Endometrial microvascular endothelial cells (primary cell): ENCODE data around the gene NLE1. TPM values are rescaled to one million over a fixed set of nuclear protein-coding genes. Genes with fewer than 3 reads are reported as not detected.
"Not testable (repeated sequence)": the region's sequence is repeated elsewhere in the genome, so short reads cannot be mapped to it uniquely, and the experiment has no call there.

ENCODE experiments used
- in situ Hi-C: cut with HindIII; loops from 2 replicates; pipeline ENCODE4 v1.10.0; 2017; ENCODE audit warnings: low sequenced_read_pairs, low pct_unique_long_range_greater_than_20kb; ENCODE audit errors: inconsistent ontology term
- total RNA-seq: library from RNA; depleted of rRNA; stranded (reverse); fragments of >200 nt; gene quantifications from one replicate; pipeline ENCODE4 v1.2.3, GENCODE V29; 2015; ENCODE audit errors: inconsistent ontology term

NLE1 gene
- total RNA-seq, 1 donor from 2014 or later = 33.5 TPM

DNA sequence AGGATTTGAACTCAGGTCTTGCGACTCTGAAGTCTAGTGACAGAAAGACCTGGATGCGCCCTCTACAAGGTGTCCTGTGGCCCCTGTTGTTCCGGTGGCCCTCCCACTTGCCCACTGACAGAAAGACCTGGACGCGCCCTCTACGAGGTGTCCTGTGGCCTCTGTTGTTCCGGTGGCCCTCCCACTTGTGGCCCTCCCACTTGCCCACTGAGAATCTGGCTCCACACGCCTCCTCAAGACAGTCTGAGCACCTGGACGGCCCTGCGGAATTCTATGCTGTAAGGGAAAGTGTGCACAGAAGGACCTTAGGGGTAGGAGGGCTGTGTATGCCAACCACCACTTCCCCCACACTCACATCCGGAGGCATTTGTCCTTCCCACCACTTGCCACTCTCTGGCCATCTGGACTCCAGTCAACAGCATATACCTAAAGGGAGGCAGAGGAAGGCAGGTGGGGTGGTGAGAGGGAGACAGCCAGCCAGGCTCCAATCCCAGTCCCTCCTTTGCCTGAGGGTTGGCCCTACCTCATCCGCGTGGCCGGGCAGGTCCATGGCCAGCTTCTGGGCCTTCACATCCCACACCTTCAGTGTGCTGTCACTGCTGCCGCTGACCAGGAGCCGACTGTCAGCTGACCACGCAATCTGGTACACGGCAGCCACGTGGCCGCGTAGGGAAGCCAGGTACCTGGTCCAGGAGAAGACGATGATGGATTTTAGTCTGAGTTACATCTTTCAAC is 9.1 kb downstream of the NLE1 start:
- in situ Hi-C loops = loop anchor here (10.0 kb wide), 1 partner anchor 182 kb away; no protein-coding TSS in a partner anchor

DNA sequence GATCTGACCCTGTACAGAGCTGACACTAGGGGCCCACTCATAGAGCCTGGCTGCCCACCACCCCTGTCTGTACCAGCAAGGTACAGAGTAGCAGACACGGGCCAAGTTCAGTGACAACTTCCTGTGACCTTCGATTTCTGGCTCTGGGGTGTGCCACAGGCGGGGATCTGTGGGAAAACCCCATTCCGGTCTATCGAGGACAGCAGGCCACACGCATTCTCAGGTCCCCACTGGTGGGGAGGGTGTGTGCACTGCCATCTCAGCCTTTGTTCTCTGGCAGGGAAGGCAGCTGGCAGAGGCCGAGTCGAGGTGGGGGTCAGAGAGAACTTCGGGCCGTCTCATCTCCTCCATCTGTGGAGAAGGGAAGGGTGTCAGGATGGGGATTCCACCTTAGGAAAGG is 10.0 kb downstream of the NLE1 start:
- in situ Hi-C loops = loop anchor here (10.0 kb wide), 1 partner anchor 183 kb away; no protein-coding TSS in a partner anchor

DNA sequence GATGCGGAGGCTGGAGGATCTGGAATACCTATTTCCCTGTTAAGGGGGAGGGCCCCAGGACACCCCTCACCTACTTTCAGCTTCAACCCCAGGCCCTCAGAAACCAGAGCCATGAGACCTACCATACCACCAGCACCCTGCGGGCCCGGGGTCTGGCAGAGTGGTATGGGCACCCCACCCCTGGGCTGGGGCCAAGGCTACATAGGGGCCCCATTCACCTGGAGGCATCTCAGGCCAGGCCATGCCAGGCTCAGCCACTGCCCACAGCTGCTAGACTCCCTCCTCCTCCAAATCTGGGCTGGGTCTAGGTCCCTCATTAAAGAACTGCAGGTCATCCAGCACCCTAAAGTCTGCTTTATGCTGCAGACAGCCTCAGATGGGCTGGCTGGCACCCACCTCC is 11.7 kb downstream of the NLE1 start:
- in situ Hi-C loops = loop anchor here (10.0 kb wide), 1 partner anchor 184 kb away; no protein-coding TSS in a partner anchor

DNA sequence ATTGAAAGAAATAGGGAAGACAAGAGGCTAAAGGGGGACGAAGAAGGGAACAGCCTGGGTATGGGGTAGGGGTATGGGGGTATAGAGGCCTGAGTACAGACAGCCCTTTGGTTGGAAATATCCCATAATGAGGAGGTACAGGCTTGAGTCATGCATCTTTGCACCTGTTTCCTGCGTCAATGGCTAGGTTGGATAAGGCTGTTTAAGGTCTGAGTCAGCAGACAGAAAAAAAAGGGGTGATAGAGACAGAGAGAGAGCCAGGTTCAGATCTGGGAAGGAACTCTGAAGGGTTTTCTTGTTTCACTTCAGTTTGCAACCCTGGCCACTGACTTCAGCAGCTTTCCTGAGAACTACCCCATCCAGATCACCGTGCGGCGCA is 12.1 kb downstream of the NLE1 start:
- in situ Hi-C loops = loop anchor here (10.0 kb wide), 1 partner anchor 185 kb away; no protein-coding TSS in a partner anchor

DNA sequence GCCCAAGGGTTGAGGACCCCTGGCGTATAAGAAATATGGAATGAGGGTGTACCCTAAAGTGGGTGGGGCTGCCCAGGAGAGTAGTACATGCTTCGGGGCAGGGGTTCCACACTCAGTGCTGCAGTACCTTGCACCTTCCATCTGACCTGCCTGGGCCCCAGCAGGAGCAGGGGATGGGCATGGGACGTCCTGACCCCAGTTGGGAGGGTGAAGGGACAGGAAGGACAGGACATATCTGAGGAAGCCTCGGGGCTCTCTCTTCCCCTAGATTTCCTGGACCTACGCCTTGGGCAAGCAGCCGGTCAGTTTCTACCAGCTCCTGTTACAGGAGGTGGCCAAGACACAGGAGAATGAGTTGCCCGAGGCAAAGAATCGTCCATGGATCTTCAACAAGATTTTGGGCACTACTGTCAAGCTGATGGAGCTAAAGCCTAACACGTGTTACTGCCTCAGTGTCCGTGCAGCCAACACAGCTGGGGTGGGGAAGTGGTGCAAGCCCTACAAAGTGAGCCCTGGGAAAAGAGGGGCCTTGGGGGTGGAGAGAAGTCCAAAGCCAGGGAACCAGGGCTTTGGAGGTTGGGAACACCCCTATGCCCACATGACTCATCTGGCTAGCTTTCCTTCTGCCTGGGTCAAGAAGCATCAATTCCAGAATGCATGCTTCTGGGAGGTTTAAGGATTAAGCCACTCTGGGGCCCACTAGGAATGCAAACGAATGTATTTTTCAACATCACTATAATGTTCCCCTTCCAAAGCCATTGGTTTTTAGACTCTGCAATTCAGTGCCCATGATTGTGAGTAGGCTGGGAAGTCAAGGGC is 12.7 kb downstream of the NLE1 start:
- in situ Hi-C loops = no loop called here

DNA sequence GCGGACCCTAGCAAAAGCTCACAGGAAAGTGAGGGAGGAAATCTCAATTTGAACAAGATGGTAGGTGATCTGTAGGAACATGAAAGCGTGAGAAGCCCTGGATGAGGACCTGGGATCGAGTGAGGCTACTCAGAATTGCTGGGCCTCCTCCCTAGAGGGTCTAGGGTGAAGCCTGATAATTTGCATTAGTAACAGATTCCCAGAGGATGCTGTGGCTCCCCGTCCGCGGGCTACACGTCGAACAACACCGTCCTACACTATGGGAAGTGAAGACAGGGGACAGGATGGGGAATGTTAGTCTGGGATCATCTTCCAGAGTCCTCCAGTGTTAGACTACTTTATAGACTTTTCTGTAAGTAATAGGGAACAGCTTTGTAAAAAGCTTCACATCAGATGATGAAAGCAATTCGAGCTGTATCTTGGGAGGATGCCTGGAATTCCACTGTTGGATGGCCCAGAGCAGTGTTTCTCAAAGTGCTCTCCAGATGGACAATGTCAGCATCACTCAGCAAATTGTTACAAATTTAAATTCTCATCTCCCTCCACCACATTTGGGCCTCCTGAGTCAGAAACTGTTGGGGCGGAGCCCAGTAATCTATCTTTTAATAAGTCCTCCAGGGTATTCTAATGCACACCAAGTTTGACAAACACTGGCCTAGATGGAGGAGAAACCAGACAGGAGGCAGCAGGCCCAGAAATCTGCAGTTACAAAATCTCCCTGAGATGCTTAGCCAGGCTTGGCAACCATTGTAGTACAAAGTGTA is 14.2 kb downstream of the NLE1 start:
- in situ Hi-C loops = no loop called here

DNA sequence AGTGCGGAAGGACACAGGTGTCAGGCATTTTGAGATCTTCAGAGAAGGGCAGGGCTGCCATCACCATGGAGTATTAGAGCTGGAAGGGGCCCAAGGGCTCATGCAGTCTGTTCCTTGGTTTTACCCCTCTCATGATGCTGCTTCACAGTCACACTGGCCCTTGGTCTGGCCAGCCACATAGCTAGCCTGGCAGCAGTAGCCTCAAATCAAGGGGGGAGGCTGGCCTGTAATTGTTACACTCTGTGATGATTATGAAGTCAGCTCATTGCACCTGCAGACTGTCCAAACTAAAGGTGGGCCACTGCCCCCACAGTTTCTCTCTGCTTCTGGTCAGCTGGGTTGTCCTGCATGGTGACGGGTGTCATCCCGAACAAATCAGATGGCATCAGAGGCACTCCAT is 20.8 kb downstream of the NLE1 start, which contains the start of gene FNDC8:
Gene FNDC8, plus strand, starts transcription at position 301 of the 400 bp plus-strand sequence. Its CDS starts 79 bp downstream, at position 380.
- in situ Hi-C loops = no loop called here

DNA sequence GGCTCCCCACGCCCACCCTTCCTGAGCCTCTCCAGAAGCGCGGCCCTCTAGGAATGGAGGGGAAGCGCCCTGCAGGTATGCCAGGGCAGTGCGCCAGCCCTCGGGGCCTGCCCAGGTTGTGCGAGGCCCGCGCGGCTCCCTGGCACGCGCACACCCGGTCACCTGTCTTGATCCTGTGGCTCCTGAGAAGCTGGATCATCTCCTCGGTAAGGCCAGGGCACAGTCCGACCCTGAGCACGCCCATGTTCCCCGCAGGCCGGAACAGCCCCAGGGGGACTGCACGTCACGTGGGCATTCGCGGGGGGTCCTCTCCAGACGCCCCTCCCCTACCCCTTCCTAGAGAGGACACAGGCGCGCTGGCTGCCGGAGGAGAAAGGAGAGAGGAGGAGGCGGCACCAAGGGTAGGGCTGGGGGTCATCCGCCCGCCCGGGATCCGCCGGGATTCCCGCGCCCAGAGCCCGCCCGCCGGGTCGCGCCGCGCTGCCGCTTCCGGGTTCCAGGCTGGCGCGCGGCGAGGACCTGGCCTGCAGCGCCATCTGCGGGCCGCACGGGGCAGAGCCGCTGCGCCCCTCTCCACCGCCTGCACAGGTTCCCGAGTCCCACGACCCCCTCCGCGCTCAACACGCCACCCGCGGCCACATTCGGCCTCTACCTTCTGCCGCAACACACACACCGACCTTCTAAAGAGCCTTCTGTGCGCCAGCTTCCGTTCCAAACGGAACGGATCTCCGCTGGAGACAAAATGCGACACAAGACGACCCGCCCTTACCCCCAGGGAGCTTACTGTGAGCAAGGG is 22.5 kb downstream of the NLE1 start, which contains the start of gene RAD51D:
Gene RAD51D, minus strand, starts transcription at position 491 of the 796 bp plus-strand sequence. Its CDS starts 247 bp downstream, at position 244.
- in situ Hi-C loops = no loop called here

DNA sequence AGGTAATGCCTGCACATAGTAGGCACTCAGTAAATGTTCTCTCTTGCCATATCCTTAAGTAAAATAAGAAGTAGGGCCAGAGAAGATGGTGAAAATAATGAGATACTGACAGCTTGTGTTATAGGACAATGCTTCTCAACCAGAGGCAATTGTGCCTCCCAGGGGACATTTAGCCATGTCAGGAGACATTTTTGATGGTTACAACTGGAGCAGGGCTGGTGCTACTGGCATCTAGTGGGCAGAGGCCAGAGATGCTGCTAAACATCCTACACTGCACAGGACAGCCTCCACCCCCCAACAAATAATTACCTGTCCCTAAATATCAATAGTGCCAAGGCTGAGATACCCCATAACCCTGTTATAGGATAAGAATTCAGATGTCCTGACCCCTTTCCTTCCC is 24.1 kb downstream of the NLE1 start:
- in situ Hi-C loops = no loop called here

DNA sequence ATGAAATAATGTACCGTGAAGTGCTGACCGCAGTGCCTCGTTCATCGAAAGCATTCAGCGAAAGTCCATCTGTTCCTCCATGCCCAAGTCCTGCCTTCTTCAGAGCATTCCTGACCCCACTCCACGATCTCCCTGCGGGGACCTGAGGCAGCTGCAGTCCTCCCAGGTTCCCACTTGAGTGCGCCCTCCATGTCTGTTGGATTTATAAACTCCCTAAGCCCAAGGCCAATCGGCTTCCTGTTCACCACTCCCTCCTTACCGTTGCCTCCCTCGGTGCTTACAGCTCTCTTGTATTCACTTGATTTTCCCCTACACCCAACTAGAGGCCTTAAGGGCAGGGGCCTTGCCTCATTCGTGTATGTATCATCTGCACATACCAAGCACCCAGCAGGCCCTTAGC is 25.3 kb downstream of the NLE1 start:
- in situ Hi-C loops = no loop called here

DNA sequence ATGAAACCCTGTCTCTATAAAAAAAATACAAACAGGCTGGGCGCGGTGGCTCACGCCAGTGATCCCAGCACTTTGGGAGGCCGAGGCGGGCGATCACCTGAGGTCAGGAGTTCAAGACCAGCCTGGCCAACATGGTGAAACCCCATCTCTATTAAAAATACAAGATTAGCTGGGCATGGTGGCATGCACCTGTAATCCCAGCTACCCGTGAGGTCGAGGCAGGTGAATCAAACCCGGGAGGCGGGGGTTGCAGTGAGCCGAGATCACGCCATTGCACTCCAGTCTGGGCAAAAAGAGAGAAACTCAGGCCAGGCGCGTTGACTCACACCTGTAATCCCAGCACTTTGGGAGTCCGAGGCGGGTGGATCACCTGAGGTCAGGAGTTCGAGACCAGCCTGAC is 31.3 kb downstream of the NLE1 start:
- in situ Hi-C loops = not testable (repeated sequence)

DNA sequence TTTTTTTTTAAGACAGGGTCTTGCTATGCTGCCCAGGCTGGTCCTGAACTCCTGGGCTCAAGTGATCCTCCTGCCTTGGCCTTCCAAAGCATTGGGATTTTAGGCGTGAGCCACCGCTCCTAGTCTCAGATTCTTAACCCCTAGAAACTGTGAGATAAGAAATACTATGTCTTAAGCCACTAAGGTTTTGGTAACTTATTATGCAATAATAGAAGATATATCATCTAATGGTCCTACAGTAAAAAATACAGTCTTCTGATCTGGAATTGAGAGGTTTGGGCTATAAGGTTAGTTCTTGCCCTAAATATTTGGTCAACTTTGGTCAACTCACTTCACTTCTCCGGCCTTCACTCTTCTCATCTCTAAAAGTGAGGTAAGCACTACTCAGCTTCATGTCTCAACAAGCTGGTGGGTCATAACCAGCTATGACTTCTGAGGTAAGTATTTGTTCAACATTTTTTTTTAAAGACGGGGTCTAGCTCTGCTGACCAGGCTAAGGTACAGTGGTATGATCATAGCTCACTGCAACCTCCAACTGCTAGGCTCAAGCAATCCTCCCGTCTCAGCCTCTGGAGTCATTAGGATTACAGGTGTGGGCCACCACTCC is 37.2 kb downstream of the NLE1 start:
- in situ Hi-C loops = no loop called here

DNA sequence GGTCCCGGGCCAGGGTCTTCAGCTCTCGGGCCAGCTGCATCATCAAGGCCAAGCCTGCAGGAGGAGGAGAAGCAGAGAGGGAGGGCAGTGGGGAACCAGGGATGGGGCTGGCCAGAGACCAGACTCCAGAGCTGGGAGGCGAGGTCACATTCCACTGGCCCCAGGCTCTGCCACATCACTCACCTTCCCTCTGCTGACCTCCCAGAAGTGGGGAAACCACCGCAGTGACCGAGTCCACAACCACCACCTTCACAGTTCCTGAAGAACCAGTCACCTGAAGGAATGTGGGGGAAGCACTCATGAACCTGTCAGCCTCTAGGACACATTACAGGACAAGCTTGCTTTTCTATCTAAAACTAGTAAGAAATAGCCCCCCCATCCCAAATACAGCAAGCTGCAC is 38.8 kb downstream of the NLE1 start:
- in situ Hi-C loops = no loop called here

DNA sequence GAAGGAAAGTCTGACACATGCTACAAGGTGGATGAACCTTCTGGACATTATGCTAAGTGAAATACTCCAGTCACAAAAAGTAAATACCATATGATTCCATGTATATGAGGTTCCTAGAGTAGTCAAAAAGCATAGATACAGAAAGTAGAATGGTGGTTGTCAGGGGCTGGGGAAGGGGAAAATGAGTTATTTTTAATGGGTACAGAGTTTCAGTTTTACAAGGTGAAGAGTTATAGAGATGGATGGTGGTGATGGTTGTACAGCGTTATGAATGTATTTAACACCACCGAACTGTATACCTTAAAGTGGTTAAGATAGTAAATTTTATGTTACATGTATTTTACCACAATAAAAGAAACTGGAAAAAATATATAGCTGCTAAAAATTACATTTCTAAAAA is 40.4 kb downstream of the NLE1 start:
- in situ Hi-C loops = no loop called here

DNA sequence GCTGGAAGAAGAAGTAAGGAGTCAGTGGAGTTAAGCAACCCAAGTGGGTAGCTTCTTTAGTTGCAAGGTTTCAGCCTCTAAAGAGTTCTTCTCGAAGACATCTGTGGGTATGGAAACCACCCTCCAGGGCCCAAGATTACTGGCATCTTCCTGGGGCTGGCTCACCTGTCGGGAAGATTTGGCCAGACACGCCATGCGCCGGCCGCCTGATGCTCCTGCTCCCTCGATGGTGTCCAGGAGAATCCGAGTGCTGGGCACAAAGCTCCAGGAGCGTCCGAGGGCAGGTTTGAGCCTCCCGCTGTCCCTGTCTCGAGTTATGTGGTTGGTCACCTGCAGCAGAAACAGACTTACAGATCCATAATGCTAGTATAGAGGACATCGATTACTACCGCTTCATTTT is 41.1 kb downstream of the NLE1 start:
- in situ Hi-C loops = no loop called here

DNA sequence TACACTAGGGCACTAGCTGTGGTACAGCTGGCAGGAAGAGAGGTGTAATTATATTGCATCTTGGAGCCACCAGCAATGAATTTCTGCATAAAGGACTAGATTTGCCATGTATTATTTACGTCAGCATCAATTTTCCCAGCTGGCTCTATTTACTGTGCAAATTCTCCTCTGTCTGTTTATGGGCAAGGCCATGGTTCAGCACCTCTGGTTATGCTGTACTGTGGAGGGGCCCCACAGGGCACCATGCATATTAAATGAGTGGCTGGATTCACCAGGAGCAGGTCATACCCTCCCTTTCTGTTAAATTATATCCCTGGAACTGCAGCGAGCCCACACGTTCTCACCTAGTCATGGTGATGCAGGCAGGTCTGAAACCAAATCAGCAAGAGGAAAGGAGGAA is 42.2 kb downstream of the NLE1 start:
- in situ Hi-C loops = no loop called here

DNA sequence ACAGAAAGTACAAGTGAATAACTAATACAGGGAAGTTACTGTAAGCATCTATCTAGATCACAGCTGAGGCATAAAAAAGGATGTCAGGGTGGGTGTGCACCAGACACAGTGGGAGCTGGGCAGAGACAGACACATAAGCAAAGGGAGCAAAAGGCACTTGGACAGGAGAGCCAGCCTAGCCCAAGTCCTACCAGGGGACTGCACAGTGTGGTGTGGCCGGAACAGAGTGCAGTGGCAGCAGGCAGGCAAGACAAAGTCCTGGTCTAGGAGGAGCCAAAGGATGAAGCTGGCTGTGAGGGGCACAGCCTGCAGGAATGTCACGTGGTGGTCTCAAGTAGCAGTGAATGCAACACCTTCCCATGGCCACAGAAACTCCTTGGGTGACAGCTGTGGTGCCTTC is 44.3 kb downstream of the NLE1 start:
- in situ Hi-C loops = no loop called here

DNA sequence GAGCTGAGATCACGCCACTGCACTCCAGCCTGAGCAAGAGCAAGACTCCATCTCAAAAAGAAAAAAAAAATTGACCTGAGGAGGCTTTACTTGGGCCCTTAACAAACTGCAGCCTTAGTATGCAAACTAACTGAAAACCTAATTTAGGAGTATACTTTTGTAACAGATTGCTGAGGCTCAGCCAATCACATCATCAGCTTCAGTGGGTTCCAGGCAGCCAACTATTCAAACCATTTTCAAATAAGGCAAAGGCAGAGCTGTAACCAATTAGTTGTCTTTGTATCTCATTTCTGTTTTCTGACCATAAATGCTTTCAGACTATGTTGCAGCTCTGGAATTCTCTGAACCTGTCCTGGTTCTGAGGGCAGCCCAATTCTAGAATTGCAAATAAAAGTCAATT is 46.4 kb downstream of the NLE1 start:
- in situ Hi-C loops = no loop called here
